ENCODE data around the gene LYG1. TPM values are rescaled to one million over a fixed set of nuclear protein-coding genes. Genes with fewer than 3 reads are reported as not detected.
"Not testable (repeated sequence)": the region's sequence is repeated elsewhere in the genome, so short reads cannot be mapped to it uniquely, and the experiment has no call there.

LYG1 gene
- 1 to 10 TPM in 1 of 2 donors, under 1 TPM in 1; 0.91 to 1.1 TPM for total RNA-seq

DNA sequence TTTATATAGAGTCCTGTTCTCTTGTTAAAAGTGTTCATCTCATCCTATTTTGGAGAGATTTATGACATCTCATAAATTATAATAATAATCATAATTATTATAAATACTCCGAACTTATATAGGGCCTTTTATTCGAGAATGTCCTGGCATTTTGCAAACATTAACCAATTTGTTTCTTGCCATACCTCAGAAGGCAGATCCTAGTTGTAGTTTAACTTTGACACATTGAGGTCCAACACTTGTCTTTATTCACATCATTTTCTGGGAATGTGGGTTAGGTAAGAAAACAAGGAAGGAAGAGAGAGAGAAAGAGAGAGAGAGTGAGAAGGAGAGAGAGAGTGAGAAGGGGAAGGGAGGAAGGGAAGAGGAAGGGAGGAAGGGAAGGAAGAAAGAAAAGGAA is at the start of gene LYG1:
TSS of gene LYG1 (minus strand) at position 101 of the 400 bp plus-strand sequence. CDS start 5,527 bp downstream, outside the sequence.
- Mint-ChIP-seq H3K27ac (peak within 1 kb of the TSS in 1 of 2 donors; percentile 65), H3K36me3 (peaks cover 4 to 23% of the 10 kb centered on the region in 2 donors)
- H3K9me3 Mint-ChIP-seq; ATAC-seq; DNase-seq (ENCODE audit: low spot score in 2 of 2): not testable (repeated sequence)

DNA sequence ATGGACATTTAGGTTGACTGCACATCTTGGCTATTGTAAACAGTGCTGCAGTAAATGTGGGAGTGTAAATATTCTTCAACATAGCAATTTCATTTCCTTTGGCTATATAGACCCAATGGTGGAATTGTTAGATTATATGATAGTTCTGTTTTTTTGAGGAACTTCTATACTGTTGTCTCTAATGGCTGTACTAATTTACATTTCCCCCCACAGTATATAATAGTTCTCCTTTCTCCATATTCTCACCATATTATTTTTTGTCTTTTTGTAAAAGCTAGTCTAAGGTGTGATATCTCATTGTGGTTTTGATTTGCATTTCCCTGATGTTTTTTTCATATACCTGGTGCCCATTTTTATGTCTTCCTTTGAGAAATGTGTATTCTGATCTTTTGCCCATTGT is 49.2 kb upstream of the LYG1 start:
- no peak for ATAC-seq
- Mint-ChIP-seq H3K36me3 (peaks cover 0 to 7% of the 10 kb centered on the region in 2 donors), H3K27ac (no peak overlapping the region), H3K9me3 (no peaks in the 10 kb centered on the region)
- DNase-seq (ENCODE audit: low spot score in 2 of 2), result no peak

DNA sequence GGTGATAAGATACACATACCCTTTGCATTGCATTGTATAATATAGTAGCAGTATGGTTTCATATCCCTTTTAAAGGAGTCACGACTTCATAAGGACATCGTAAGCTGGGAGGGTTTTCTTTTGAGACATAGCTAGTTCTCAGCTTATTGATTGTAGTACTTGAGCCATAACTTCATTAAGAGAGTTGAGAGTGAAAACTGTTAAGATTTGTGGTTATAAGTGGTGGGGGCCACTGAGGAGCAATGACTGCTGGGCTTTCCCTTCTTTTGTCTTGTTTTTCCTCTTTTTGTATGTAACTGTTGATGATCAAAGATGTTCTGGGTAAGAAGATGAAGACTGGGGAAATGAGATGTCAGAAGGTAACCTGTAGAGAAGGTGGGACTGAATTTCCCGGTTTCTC is 47.2 kb upstream of the LYG1 start:
- ATAC-seq (peak; percentile 90 to 96), DNase-seq (ENCODE audit: low spot score in 2 of 2) (peak in 1 of 2 donors; percentile 10)
- H3K27ac Mint-ChIP-seq, result peak overlapping the region; percentile 79 to 94
- H3K9me3 Mint-ChIP-seq, result no peaks in the 10 kb centered on the region
- H3K36me3 Mint-ChIP-seq, result no peaks in the 10 kb centered on the region

DNA sequence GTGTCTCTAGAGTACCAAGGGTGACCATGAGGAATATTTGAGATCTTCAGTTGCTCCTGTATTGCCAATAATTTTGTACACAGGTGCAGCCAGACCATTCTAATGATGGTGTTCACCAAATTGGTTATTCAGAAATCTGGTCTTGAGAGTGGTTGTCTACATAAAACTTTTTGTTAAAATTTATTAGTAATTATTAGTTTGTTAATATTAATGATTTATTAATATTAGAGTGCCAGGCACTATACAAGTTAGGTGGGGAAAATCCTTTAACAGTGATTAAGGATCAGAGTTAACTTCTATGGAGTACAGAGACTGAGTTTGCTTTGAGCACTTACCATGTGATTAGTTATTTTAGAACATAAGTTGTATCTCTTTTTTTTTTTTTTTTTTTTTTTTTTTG is 45.2 kb upstream of the LYG1 start:
- no peak for ATAC-seq
- Mint-ChIP-seq H3K36me3 (no peaks in the 10 kb centered on the region), H3K27ac (no peak overlapping the region), H3K9me3 (no peaks in the 10 kb centered on the region)
- DNase-seq (ENCODE audit: low spot score in 2 of 2), result no peak

DNA sequence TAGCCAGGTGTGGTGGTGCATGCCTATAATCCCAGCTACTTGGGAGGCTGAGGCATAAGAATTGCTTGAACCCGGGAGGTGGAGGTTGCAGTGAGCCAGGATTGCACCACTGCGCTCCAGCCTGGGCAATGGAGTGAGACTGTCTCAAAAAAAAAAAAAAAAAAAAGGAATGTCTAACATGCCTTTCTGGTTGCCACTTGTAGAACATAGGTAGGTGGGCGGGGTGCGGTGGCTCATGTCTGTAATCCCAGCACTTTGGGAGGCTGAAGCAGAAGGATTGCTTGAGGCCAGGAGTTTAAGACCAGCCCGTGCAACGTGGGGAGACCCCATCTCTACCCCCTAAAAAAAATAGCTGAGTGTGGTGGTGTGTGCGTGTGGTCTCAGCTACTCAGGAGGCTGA is 44.4 kb upstream of the LYG1 start:
- not testable (repeated sequence) for H3K36me3 Mint-ChIP-seq; DNase-seq (ENCODE audit: low spot score in 2 of 2); H3K9me3 Mint-ChIP-seq; ATAC-seq; H3K27ac Mint-ChIP-seq

DNA sequence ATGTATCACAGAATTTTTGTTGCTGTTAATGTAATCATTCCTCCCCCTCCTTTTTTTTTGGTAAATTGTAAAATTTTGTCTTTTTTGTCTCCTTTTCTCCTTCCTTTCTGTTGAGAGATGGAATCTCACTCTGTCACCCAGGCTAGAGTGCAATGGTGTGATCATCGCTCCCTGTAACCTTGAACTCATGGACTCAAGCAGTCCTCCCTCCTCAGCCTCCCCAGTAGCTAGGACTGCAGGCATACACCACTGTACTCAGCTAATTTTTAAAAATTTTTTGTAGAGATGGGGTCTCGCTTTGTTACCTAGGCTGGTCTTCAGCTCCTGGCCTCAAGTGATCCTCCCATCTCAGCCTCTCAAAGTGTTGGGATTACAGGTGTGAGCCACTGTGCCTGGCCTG is 41.5 kb upstream of the LYG1 start:
- DNase-seq (ENCODE audit: low spot score in 2 of 2) (no peak), ATAC-seq (no peak)
- Mint-ChIP-seq H3K36me3 (no peaks in the 10 kb centered on the region), H3K27ac (no peak overlapping the region), H3K9me3 (no peaks in the 10 kb centered on the region)

DNA sequence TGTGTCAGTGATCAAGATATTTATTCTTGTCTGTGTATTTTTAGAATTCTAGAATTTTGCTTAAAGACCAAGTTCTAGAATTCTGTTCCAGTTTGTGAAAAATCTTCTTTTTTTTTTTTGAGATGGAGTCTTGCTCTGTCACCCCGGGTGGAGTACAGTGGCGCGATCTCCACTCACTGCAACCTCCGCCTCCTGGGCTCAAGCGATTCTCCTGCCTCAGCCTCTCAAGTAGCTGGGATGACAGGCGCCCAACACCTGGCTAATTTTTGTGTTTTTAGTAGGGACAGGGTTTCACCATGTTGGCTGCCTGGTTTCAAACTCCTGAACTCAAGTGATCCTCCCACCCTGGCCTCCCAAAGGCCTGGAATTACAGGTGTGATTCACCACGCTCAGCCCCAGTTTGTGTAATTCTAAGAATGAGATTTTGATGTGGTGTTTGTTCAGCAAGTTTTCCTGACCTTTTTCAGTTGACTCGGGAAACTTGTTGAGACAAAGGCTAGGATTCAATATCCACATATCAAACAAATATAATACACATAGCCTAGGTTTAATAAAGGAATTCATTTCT is 39.8 kb upstream of the LYG1 start:
- no peak for ATAC-seq
- Mint-ChIP-seq H3K27ac (no peak overlapping the region), H3K36me3 (peaks cover 3 to 4% of the 10 kb centered on the region in 2 donors), H3K9me3 (no peaks in the 10 kb centered on the region)
- DNase-seq (ENCODE audit: low spot score in 2 of 2), result no peak

DNA sequence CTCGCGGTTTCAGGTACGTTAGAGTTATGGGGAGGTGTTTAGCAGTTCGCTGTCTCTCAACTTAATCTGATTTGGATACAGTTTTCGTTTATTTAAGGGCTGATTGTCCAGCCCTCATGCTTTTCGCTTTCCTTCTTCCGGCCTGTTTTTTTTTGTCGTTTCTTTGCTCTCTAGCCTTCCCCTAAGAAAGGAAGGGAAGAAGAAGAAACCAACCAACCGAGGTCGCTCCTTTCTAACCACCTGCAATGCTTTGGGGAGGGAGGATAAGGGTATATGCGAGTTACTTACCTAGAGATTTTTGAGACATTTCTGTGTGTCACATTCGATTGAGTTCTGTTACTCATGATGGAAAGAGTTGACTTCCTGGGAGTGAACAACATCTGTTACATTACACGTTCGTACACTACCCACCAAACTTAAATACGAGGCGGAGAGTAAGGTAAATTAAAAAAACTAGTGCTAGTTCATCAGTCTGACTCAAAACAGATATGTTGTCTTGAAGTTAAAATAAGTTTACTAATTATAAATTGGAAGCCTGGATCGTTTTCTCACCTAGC is 37.1 kb upstream of the LYG1 start:
- Mint-ChIP-seq H3K27ac (no peak overlapping the region), H3K36me3 (peaks cover 10% of the 10 kb centered on the region in 2 donors), H3K9me3 (no peaks in the 10 kb centered on the region)
- ATAC-seq (peak in 1 of 2 donors; percentile 2), DNase-seq (ENCODE audit: low spot score in 2 of 2) (peak in 1 of 2 donors; percentile 26)

DNA sequence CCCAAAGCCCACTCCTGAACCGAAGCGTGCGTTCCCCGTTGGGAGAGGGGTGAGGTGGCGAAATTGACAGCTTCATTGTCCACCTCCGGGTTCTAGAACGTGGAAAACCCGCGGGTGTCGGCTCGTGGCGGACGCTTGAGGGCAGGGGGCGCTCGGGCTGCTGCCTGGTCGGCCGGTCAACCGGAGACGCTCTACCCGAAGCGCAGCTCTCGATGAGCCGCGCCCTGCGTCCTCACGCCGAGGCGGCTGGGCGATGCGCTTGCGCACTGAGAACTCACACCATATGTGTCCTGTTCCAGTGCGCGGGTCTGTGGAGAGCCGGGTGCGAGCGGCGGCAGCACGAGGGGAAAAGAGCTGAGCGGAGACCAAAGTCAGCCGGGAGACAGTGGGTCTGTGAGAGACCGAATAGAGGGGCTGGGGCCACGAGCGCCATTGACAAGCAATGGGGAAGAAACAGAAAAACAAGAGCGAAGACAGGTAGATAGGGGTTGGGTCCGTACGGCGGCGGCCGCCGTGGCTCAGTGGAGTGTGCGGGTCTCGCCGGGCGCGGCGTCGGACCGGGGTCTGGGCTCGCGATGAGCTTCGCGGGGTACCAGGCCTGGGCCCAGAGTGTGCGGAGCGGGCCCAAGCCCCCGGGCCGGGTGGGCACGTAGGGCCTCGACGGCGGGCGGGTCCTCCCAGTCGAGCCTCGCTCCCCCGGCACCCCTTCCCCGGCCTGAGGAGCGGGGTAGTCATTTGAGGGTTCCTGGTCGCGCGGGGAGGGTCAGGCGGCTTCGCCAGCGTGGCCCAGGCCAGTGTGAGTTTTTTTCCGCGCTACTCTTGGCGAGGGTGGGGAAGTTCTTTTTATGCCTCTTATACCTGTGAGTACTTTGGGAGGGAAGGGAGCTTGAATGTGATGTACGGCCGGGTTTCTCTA is 36.4 kb upstream of the LYG1 start, which contains the start of gene EIF5B:
TSS of gene EIF5B (plus strand) at position 277 of the 916 bp plus-strand sequence. CDS start at position 443, 166 bp downstream.
- Mint-ChIP-seq H3K9me3 (no peaks in the 10 kb centered on the region), H3K27ac (no peak within 1 kb of the TSS), H3K36me3 (peaks cover 16 to 17% of the 10 kb centered on the region in 2 donors)
- DNase-seq (ENCODE audit: low spot score in 2 of 2) (peak; percentile 90), ATAC-seq (peak; percentile 71 to 81)

DNA sequence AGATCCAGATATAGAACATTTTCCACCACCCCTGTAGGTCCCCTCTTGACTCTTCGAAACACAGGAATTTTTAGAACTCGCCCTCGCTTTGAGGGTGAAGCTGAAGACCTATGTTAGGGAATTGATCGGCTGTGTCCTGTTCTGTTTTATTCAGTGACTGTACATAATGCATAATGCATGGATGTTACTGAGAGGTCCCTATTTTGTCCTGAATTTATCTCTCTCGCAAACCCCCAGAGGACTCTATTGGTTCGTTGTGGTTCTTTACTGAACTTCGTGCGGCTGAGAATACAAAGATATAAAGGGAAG is 35.8 kb upstream of the LYG1 start:
- Mint-ChIP-seq H3K36me3 (peaks cover 20 to 23% of the 10 kb centered on the region in 2 donors), H3K27ac (no peak overlapping the region), H3K9me3 (no peaks in the 10 kb centered on the region)
- ATAC-seq, result peak in 1 of 2 donors; percentile 19
- no peak for DNase-seq (ENCODE audit: low spot score in 2 of 2)

DNA sequence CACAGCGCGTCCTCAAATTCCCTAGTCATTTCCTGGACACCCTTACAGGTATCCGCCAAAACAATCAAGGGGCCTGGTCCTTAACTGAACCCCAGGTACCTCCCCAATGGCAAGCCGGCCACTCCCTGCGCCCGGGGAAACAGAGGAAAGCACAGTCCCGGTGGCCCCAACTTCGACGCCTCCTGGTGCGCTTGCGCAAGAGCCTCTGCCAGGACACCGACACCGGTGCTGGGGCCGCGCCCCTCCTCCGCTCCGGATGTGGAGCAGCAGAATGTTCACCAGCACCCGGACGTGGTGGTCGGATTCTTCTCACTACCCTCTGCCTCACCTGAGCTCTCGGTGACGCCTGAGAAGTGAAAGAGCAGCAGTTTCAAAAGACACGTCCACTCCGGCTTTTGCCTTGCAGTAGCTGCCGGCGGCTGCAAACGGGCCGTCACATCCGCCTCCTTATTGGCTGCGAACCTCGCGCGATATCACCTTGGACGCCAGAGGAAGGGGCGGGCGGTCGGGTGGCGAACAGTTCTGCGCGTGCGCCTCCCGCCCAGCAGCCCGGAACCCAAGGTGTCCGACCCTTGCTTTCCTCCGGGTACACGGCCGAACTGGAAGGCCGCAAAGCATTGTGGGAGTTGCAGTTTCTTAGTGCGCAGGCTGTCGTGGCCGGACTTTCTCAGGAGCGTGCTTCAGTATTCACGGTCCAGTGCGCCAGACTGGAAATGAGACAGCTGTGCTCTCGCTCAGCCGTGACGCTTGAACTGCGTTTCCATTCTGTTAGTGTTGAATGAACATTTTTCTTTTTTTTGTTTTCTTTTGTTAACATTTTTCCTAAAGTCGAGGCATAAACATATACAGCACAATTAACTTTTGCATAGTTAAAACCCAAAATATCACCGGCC is 35.2 kb upstream of the LYG1 start, which contains the start of gene TXNDC9:
TSS of gene TXNDC9 (minus strand) at position 423 of the 893 bp plus-strand sequence. CDS start 3,123 bp downstream, outside the sequence.
- peak; percentile 82 to 85 for ATAC-seq
- Mint-ChIP-seq H3K36me3 (peaks cover 20 to 23% of the 10 kb centered on the region in 2 donors), H3K27ac (no peak within 1 kb of the TSS), H3K9me3 (no peaks in the 10 kb centered on the region)
- peak; percentile 96 to 99 for DNase-seq (ENCODE audit: low spot score in 2 of 2)

DNA sequence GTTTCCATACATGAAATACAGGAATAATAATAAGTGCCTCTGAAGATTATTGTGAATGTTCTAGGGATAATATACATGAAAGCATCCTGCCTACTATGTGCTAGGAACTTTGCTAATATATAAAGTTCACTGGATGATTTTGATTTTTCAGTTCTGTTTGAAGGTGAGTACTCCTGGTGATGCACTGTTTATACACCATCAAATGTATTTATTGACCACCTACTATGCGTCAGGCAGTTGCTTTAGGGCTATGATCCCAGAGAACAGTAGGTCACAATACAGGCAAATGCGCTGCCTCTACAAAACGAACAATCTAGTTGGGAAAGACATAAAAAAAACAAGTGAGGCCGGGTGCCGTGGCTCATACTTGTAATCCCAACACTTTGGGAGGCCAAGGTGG is 24.4 kb upstream of the LYG1 start:
- peaks cover under 1 to 6% of the 10 kb centered on the region in 2 donors for H3K36me3 Mint-ChIP-seq
- ATAC-seq (no peak), DNase-seq (ENCODE audit: low spot score in 2 of 2) (no peak)
- H3K9me3 Mint-ChIP-seq, result no peaks in the 10 kb centered on the region
- H3K27ac Mint-ChIP-seq, result no peak overlapping the region

DNA sequence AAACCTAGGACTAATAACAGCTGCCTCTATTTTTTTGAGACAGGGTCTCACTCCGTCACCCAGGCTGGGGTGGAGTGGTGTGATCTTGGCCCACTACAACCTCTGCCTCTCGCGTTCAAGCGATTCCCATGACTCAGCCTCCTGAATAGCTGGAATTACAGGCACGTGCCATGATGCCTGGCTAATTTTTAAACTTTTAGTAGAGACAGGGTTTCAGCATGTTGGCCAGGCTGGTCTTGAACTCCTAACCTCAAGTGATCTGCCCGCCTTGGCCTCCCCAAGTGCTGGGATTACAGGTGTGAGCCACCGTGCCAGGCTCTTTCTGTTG is 16.8 kb upstream of the LYG1 start:
- H3K27ac Mint-ChIP-seq; ATAC-seq; DNase-seq (ENCODE audit: low spot score in 2 of 2); H3K9me3 Mint-ChIP-seq: not testable (repeated sequence)
- peaks cover 31 to 33% of the 10 kb centered on the region in 2 donors for H3K36me3 Mint-ChIP-seq

DNA sequence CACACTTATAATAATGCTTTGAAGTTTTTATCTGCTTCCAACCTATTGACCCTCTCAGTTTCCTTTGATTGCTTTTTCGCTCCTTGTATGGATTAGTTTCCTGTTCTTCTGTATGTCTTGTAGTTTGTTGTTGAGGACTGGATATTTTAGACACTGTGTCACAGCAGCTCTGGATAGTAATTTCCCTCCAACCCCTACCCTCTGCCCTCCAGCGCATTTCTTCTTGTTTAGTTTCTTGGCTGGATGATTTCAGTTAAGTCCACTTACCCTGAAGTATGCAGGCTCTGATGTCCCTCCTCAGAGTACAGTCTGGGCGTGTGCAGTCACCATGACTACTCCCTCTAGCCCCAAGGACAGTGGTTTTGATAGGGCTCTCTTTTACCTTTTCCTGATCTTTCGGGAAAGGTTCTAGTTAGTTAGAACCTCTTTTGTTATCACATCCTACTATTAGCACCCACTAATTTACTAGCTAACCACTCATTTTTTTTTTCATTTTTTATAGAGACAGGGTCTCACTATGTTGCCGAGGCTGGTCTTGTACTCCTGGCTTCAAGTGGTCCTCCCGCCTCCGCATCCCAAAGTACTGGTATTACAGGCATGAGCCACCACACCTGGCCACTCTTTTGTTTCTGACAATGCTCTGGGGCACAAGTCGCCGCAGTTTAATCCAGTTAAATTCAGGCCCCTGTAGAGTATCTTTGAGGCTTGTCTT is 16.3 kb upstream of the LYG1 start:
- Mint-ChIP-seq H3K27ac (no peak overlapping the region), H3K36me3 (peaks cover 31 to 33% of the 10 kb centered on the region in 2 donors), H3K9me3 (peaks cover 4 to 5% of the 10 kb centered on the region in 2 donors)
- ATAC-seq (no peak), DNase-seq (ENCODE audit: low spot score in 2 of 2) (no peak)

DNA sequence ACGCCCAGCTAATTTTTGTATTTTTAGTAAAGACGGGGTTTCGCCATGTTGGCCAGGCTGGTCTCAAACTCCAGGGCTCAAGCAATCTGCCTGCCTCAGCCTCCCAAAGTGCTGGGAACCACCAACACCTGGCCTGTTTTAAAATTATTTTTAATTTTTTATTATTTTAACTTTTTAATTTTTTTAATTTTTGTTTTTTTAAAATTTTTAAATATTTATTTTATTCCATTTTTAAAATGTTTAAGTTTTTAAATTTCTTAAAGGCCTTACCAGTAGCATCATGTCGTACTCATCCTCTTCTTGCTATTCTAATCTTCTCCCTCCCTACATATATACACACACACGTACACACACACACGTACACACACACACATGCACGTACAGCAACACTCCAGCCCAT is 1.4 kb downstream of the LYG1 start:
- Mint-ChIP-seq H3K9me3 (peaks cover 0 to 7% of the 10 kb centered on the region in 2 donors), H3K27ac (no peak overlapping the region), H3K36me3 (peaks cover 4 to 23% of the 10 kb centered on the region in 2 donors)
- ATAC-seq (no peak), DNase-seq (ENCODE audit: low spot score in 2 of 2) (no peak)

DNA sequence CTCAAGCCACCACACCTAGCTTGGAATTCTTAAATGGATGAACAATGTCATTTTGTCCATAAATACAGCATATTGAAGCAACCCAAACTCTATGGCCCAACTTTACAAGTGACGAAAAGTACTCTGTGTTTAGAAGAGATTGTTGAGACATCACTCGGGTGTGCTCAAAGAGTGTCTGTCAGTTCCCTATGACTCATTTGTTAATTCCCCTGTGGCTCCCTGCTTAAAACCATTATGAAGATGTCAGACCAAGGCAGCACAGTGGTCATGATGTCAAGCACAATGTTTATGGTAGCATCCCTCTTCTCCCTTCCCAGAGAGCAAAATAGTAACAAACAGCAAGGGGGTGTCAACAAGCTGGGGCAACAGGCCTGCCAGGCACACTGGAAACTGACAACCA is 3.0 kb downstream of the LYG1 start:
- DNase-seq (ENCODE audit: low spot score in 2 of 2) (no peak), ATAC-seq (no peak)
- Mint-ChIP-seq H3K9me3 (peaks cover 0 to 7% of the 10 kb centered on the region in 2 donors), H3K36me3 (peaks cover 4 to 23% of the 10 kb centered on the region in 2 donors), H3K27ac (no peak overlapping the region)
